Loucy (cell line): ENCODE results near the gene VAV2.

Experiments used
- CTCF ChIP-seq: fragments of 200-600 bp; sonication (generic); conservative IDR thresholded peaks from 2 replicates; pipeline ENCODE4 v1.5.1; 2014; ENCODE audit warnings: mild to moderate bottlenecking, antibody characterized with exemption, low read length
- EZH2phosphoT487 ChIP-seq: fragments of 200-600 bp; IDR thresholded peaks from 2 replicates; pipeline ENCODE4 v1.6.1; 2018; ENCODE audit warnings: antibody characterized with exemption, mild to moderate bottlenecking, moderate library complexity, borderline replicate concordance

GRCh38 chr9:133826289-133827085 is 165.6 kb downstream of the VAV2 start:
- TF ChIP-seq CTCF (no peak), EZH2phosphoT487 (no peak)
